GM18520 (cell line): ENCODE data around the gene NFIC.
"Not testable (repeated sequence)": the region's sequence is repeated elsewhere in the genome, so short reads cannot be mapped to it uniquely, and the experiment has no call there.

Experiments used
- ATAC-seq: cut with Tn5 transposase; IDR thresholded peaks from one replicate; pipeline ENCODE4 v1.9.1; 2021; ENCODE audit not compliant: unreplicated experiment

NFIC gene

DNA sequence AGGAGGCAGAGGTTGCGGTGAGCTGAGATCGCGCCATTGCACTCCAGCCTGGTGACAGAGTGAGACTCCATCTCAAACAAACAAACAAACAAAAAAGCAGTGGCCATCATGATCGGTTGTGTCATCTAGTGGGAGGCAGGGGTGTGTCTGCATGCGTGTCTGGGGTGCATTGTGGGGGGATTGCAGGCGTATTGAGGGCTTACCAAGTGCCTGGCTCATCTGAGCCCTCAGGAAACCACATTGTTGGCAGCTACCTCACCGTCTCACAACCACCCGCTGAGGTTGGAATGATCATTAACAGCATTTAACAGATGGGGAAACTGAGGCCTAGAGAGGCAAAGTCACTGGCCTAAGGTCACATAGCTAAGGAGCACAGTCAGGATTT is 30.5 kb downstream of the NFIC start:
- no peak for ATAC-seq

DNA sequence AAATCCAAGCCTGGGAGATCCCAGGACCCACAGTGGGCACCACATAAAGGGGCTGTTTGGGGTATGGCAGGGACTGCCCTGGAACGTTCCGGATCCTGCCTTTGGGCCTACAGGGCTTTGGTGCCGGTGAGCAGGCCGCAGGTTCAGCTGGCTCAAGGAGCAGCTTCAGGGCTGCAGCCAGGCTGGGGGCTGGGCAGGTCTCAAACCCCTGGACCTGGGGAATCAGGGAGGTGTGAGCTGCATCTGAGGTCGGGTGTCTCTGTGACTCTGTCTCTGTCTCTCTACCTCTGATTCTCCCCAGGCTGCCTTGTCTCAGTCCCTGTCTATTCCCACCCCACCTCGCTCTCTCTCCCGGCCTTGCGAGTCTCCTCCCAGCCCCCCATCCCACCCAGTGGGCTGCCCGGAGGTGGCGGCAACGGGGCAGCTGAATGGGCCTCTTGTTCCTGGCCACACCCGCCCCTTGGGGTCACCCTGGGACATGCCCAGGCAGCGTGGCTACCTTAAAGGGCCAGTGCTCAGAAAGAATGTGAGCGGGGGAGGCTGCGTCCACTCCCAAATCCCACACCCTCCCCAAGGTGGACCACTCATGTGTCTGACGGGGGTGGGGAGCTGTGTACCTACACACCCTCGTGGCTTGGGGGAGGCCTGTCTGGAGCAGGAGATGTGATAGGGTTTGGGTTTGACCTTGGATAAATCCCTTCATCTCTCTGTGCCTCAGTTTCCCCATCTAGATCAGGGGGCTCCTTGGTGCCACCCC is 31.1 kb downstream of the NFIC start:
- no peak for ATAC-seq

DNA sequence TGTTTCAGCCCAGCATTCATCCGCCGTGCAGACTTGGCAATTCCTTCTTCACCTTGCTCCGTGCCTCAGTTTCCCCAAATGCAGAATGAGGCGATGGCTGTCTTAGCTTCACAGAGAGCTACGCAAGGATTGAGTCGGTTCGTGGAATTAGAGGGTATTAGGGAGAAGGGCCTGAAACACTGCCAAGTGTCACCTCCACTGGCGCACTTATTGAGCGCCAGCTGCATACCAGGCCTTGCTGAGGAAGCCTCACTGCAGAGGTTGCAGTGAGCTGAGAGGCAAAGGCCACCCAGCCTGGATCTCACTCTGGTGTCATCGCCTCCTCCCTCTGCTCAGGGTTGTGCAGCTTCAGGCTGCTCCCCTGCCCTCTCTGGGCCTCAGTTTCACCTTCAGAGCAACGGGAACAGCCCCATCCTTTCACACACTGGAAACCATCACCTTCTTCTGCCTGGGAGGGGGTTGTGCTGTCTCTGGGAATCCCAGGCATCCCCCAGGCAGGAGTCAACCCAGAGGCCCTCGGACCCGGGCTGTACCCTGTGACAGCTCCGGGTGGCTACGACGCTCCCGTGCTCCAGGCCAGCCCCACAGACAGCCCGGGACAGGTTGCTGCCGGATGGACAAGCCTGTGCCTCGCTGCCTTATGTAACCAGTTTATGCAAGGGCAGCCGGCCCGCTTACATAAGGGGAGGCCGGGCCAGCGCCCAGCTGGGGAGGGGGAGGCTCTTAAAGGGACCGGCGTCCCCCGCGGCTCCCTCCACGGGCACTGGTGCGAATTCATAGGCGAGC is 31.9 kb downstream of the NFIC start:
- ATAC-seq: no peak

DNA sequence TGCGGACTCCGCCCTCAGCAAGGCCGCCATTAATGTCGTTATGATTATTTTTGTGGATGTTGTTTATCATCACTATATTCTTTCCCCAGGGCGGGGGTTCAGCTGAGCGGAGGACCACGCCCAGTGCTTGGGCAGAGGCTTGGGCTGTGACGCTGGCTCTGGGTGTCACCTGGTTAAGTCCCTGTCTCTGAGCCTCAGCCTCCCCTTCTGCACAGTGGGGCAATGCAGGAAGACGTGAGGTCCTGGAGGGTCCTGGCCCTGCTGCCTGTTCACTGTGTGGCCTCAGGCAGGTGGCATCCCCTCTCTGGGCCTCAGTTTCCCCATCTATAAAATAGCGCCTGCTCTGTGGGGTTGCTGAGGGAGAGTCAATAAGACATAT is 32.5 kb downstream of the NFIC start:
- ATAC-seq: no peak

DNA sequence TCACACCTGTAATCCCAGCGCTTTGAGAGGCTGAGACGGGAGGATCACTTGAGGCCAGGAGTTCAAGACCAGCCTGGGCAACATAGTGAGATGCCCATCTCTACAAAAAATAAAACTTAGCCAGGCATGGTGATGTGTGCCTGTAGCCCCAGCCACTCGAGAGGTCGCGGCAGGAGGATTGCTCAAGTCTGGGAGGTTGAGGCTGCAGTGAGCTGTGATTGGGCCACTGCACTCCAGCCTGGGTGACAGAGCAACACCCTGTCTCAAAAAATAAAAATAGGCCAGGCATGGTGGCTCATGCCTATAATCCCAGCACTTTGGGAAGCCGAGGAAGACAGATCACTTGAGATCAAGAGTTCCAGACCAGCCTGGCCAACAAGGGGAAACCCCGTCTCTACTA is 32.9 kb downstream of the NFIC start:
- not testable (repeated sequence) for ATAC-seq

DNA sequence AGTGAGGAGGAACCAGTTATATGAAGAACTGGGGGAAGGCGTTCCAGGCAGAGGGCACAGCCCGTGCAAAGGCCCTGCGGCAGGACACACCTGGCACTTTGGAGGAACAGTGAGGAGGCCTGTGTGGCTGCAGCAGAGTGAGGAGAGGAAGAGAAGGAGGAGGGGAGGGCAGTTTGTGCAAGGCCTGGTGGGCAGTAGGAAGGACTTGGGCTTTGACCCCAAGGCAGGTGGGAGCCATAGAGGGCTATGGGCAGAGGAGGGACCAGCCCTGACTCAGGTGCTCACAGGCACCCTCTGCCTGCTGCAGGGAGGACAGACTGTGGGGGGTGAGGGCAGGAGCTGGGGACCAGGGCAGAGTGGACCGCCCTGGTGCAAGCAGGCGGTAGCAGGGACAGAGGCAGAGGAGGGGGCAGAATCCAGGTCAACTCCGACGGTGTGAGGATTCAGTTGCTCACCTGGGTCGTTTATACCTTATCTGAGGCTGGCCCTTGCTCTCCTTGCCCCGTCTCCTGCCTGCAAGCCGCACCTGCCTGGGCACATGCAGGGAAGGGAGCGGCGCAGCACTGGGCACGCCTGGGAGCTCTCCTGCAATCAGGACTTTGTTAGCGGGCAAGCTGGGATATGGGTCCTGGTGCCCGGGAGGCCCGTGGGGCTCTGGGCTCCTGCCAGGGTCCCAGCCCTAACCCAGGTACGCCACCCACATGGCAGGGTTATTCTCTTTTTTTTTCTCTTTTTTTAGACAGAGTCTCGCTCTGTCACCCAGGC is 34.8 kb downstream of the NFIC start:
- no peak for ATAC-seq

DNA sequence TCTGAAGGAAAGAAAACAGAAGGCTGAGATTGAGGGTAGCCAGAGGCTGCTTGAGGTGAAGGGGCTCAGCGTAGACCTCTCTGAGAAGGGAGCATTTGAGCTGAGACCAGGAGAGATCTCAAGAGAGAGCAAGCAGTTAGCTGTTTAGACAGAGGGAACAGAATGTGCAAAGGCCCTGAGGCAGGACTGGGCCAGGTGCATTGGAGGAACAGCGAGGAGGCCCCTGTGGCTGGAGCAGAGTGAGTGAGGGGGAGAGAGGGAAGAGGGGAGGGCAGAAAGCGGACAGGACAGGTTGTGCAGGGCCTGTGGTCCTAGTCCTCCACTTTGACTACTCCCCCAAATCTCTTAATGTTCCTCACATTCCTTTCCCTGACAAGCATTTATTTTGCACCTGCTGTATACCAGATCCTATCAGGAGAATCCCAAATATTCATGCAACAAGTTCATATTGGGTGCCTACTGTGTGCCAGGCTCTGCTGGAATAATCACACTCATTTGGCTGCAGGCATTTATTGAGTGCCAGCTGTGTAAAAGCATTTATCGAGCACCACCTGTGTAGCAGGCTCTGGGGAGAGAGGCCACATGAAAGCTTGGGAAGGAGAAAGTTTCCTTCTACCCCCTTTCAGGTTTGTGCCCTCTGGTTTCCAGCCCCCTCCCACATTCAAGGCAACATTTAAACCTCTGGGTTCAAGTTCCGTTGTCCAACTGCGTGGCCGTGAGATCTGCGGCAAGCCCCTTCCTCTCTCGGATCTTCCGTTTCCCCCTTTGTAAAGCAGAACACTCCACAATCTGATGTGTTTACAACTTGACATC is 36.5 kb downstream of the NFIC start:
- ATAC-seq: no peak

DNA sequence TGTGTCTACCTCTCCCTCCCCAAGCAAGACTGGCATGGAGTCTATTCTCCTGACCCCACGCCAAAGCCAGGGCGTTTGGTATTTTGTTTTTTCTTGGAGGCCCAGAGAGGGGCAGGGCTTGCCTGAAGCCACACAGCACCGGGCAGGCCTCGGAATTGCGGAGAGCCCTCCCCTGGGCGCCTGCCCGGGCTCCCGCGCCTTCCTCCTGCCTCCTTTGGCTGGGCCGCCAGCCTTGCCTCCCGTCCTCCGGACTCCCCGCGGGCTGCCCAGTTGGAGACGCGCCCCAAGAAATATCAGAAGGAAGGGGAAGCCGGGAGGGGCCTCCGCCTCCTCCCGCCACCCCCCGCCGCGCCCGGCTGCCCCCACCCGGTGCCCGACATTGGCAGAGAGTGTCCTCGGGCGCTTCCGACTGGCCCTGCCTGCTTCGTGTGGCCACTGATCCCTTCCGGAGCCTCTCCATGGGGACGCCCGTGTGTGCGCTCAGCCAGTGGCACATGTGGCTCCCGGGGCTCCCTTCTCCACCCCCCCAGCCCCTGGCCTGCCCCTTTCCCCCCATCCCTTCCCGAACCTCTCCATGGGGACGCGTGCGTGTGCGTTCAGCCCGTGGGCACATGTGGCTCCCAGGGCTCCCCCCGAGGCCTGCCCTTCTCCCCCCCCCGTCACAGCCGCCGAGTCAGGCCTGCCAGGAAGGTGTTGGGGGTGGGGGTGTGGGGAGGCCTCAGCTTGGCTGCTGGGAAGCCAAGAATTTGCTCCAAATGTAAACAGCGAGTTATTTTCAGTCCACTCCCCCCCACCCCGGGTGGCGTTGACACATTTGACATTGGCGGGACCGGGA is 37.3 kb downstream of the NFIC start:
- ATAC-seq: no peak

DNA sequence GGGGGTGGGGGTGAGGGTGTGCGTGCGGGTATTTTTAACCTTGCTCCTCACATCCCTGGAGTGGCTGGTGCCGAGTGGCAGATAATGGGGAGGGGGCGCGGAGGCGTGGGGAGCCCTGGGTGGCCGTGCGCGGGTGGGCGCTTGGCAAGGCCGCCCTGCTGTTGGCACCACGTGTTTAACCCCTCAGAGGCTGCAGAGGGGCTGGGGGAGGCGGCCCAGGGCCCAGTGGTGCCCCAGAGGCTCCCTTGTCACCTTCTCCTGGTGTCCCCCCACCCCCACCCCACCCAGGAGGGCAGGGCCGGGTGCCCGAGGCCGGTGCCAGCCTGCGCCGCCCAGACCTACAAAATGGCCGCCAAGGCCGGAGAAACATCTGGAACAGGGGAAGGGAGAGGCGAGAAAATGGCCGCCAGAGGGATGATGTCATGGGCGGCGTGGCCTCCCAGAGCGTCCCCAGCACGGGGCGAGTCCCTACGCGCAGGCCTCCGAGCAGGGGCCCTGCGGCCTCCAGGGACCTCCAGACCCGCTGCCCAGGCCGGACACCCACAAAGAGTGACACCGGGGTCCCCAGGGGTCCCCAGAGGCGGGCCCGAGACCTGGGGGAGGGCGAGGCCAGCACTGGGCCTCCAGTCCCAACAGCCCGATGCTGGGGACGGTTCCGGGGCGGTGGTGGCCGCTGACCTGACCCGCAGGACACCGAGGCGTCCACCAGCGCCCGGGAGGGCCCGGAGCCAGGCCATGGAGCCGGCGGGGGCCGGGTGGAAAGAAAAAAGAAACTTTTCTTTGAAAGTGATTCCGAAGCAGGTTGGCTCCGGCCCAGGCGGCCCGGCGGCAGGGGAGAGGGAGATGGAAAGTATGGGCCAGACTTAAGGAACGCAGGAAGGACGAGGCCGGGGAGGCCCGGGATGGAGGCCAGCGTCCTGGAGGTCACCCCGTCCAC is 38.2 kb downstream of the NFIC start:
- no peak for ATAC-seq

DNA sequence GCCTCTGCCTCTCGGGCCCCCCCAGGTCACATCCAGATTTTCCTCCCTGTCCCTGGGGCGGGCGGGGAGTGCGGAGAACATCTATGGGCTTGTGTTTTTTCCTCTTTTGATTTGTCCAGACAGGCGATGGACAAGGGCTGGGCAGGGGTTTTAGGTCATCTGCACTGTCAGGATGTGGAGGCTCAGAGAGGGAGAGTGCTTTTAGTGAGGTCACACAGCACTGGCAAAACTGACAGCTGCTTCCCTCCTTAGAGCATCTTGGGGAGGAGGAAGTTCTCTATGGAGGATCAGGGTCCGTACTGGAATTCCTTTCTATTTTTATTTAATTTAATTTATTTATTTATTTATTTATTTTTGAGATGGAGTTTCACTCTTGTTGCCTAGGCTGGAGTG is 38.9 kb downstream of the NFIC start:
- ATAC-seq: no peak

DNA sequence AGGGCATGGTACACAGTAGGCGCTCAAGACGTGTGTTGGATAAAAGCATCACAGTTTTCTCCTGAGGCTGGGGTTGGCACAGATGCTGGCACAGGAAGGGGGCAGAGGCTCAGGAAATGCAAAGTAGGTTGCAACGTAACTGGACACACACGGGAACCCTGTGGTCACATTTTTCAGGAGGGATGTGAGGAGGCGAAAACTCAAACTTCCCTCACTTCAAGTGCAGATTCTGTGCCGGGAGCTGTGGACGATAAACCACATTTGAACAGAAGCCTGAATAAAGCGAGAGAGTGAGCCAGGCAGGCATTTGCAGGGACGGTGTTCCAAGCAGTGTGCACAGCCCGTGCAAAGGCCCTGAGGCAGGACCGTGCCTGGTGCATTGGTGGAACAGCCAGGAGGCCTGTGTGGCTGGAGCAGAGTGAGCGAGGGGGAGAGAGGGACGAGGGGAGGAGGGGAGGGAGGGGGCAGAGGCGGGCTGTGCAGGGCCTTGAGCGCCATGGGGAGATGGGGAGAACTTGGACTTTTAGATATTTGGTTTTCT is 40.3 kb downstream of the NFIC start:
- no peak for ATAC-seq

DNA sequence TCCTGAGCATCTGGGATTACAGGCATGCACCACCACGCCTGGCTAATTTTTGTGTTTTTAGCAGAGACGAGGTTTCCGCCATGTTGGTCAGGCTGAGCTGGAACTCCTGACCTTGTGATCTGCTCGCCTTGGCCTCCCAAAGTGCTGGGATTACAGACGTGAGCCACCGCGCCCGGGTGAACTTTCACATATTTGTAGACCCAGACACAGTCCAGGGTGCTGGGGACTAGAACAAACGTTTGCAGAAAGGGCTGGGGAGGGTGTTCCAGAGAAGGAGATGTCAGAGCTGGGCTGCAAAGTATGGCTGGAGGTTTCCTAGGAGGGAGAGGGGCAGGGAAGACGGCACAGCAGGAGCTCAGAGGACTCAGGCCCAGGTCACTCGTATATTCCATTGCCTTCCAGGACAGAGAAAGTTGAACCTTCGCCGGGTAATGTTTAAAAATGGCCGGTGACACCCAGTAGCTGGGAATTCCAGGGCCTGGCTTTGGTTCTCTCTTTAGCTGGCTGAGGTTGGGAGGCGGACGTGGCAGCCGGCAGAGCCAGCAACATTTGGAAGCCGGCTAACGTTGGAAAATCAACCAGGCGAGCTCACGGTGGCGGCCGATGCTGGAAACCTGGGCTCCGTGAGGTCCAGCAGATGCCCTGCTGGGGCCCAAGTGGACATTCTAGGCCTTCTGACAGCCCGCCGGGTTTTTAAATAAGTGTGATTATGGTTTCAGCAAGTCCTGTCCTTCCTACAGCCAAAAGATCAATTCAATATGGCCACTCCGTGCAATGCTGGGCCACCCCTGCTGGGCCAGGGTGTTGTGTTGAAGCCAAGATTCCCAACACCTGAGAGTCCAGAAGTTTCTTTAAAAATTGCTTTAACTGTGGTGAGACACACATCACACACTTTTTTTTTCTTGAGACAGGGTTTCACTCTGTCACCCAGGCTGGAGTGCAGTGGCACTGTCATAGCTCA is 41.5 kb downstream of the NFIC start:
- ATAC-seq: no peak

DNA sequence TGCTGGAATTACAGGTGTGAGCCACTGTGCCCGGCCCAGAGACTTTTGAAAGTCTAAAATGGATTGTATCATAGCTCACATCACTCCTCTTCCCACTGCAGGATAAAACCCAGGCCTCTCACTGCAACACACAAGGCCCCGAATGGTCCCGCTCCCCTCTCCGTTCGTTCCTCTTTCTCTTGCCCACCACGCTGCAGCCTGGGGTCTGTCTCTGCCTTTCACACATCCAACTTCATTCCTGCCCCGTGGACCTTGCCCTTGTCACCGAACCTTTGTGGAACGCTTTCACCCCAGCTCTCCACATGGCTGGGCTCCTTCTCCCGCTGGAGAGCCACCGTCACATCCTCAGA is 42.6 kb downstream of the NFIC start:
- ATAC-seq: no peak

DNA sequence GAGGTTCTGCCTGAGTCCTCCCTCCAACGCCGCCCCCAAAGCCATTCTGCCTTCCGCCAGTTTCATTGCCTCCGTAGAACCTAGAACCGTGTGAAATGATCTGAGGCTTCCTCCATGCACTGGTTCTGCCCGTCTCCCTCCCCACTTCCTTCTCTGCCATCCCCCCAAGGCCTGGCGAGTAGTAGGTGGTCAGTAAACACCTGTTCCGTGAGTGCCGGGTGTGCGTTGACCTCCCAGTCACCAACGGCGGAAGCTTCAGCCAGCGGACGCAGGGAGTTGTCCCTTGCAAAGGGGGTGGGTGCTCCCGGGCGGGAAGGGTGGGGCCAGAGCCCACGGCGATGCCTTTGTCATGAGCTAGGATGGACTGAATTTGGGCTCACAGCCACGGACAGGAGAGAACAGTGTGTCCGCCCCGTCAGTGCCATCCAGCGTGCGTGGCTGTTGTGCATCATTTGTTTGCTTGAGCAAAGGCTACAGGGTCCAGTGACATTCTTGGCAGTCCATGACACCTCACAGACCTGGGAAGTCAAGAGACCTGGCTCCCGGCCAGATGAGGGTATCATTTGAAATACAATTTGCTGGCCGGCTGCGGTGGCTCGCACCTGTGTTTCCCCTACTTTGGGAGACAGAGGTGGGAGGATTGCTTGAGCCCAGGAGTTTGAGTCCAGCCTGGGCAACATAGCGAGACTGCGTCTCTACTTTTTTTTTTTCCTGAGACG is 43.1 kb downstream of the NFIC start:
- no peak for ATAC-seq

DNA sequence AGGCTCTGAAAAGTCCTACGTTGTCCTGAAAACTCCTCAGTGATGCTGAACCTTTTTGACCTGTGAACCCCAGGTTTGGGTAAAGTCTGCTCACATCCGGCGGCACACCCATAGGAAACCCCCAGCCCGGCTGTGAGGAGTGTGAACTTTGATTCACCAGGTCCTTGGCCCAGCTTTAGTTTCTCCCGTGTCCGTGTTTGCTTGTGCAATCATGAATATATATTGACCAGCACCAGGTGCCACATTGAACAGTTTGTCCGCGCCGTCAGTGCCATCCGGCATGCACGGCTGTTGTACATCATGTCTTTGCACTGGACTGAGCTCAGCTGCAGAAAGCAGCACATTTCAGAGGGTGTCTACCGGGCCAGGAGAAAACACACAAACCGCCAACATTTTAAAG is 45.3 kb downstream of the NFIC start:
- no peak for ATAC-seq

DNA sequence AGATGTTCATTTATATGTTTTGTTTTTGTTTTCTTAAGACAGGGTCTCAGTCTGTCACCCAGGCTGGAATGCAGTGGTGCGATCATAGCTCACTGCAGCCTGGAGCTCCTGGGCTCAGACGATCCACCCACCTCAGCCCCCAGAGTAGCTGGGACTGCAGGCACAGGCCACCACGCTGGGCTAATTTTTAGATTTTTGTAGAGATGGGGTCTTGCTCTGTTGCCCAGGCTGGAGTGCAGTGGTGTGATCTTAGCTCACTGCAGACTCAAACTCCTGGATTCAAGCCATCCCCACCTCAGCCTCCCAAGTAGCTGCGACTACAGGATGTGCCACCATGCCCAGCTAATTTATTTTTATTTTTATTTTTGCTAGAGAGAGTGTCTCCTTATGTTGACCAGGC is 45.7 kb downstream of the NFIC start:
- ATAC-seq: no peak

DNA sequence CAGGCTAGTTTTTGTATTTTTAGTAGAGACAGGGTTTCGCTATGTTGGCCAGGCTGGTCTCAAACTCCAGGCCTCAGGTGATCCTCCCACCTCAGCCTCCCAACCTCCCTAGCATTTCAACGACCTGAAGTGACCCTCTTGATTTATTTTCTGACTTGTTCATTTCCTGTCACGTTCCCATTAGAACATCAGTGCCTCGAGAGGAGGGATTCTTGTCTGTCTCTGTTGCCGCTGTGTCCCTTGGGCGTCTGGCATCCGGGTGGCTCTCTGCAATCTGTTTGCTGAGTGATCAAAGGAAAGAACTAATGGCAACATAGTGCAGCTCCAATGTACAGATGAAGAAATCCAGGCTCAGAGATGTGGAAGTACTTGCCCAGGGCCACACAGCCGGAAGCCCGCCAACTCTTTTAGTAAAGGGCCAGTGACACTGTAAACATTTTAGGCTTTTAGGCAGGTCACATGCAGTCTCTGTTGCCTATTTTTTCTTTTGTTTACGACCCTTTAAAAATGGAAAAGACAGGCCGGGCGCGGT is 47.5 kb downstream of the NFIC start:
- no peak for ATAC-seq
